HL-60 (cell line): ENCODE results near the gene PACRG.

Source experiments
- CTCF ChIP-seq: IDR thresholded peaks from one replicate; pipeline ENCODE4 v1.5.1; 2011; ENCODE audit warnings: low read length, control low read depth, inconsistent platforms; ENCODE audit not compliant: insufficient read depth
- POLR2AphosphoS5 ChIP-seq: IDR thresholded peaks from 2 replicates; pipeline ENCODE4 v1.6.1; 2012; ENCODE audit warnings: low read depth
- TF ChIP-seq, protein P1 (sequence below): IDR thresholded peaks from 2 replicates; pipeline ENCODE4 v1.6.1; 2012; ENCODE audit warnings: low read depth; ENCODE audit not compliant: insufficient replicate concordance

DNA sequence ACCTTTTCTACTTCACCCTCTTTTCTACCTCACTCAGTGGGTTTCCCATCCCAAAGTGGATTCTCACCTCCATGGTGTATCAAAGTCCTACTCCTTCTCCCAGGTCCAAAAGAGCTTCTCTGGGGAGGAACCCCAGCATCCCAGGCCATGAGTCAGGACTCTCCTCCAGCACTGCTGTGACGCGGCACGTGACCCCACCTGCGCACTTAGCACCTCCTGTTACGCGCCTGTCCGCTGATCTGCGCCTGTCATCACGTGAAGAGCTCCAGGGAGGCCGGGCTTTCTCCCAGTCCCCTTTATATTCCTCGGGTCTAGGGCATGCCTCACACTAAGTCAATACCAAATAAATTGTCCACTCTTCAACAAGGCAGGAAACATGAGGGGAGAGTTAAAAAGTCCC lies 459.8 kb downstream of the PACRG start:
- TF ChIP-seq CTCF (no peak), POLR2AphosphoS5 (no peak)
- TF ChIP-seq, protein P1, sequence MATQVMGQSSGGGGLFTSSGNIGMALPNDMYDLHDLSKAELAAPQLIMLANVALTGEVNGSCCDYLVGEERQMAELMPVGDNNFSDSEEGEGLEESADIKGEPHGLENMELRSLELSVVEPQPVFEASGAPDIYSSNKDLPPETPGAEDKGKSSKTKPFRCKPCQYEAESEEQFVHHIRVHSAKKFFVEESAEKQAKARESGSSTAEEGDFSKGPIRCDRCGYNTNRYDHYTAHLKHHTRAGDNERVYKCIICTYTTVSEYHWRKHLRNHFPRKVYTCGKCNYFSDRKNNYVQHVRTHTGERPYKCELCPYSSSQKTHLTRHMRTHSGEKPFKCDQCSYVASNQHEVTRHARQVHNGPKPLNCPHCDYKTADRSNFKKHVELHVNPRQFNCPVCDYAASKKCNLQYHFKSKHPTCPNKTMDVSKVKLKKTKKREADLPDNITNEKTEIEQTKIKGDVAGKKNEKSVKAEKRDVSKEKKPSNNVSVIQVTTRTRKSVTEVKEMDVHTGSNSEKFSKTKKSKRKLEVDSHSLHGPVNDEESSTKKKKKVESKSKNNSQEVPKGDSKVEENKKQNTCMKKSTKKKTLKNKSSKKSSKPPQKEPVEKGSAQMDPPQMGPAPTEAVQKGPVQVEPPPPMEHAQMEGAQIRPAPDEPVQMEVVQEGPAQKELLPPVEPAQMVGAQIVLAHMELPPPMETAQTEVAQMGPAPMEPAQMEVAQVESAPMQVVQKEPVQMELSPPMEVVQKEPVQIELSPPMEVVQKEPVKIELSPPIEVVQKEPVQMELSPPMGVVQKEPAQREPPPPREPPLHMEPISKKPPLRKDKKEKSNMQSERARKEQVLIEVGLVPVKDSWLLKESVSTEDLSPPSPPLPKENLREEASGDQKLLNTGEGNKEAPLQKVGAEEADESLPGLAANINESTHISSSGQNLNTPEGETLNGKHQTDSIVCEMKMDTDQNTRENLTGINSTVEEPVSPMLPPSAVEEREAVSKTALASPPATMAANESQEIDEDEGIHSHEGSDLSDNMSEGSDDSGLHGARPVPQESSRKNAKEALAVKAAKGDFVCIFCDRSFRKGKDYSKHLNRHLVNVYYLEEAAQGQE = no peak
